Measurements from ENCODE around the gene CERKL.

The CERKL gene

GRCh38 chr2:181670632-181671031 lies 13.7 kb upstream of the CERKL start:
- Histone ChIP-seq H3F3A (ENCODE audit: insufficient read depth, low read length) (no peaks in the 10 kb centered on the region), H3K9ac (ENCODE audit: low read length) (no peak overlapping the region), H4K20me1 (ENCODE audit: insufficient read depth, low read length) (no peaks in the 10 kb centered on the region), H3K27me3 (ENCODE audit: insufficient read depth, low read length) (no peaks in the 10 kb centered on the region), H3K4me3 (ENCODE audit: low read depth, low read length, poor library complexity, severe bottlenecking) (no peak overlapping the region), H3K36me3 (ENCODE audit: insufficient read depth, low read length) (no peaks in the 10 kb centered on the region), H3K79me2 (ENCODE audit: insufficient read depth, low read length) (no peaks in the 10 kb centered on the region), H3K9me3 (ENCODE audit: low read length) (no peaks in the 10 kb centered on the region), H3K9me2 (ENCODE audit: low read depth, low read length) (no peaks in the 10 kb centered on the region), H2AFZ (ENCODE audit: low read length) (no peak overlapping the region), H3K4me2 (ENCODE audit: low read length) (no peak overlapping the region), H3K27ac (ENCODE audit: low read depth, low read length, poor library complexity, severe bottlenecking) (no peak overlapping the region), H3K4me1 (ENCODE audit: insufficient read depth, low read length, severe bottlenecking) (no peaks in the 10 kb centered on the region)
- TF ChIP-seq CTCF (IDR thresholded peaks at IDR 0.05; ENCODE audit: low read length) = no peak
- no peak for TF ChIP-seq EZH2 (IDR thresholded peaks at IDR 0.05; ENCODE audit: borderline replicate concordance, low read length)

- Histone ChIP-seq H3K79me2 (ENCODE audit: insufficient read depth, low read length) (no peaks in the 10 kb centered on the region), H3K4me2 (ENCODE audit: low read length) (no peak overlapping the region), H3K9me3 (ENCODE audit: low read length) (no peaks in the 10 kb centered on the region), H3K27me3 (ENCODE audit: insufficient read depth, low read length) (no peaks in the 10 kb centered on the region), H3K27ac (ENCODE audit: low read depth, low read length, poor library complexity, severe bottlenecking) (no peak overlapping the region), H3K9me2 (ENCODE audit: low read depth, low read length) (no peaks in the 10 kb centered on the region), H2AFZ (ENCODE audit: low read length) (no peak overlapping the region), H4K20me1 (ENCODE audit: insufficient read depth, low read length) (no peaks in the 10 kb centered on the region), H3K4me1 (ENCODE audit: insufficient read depth, low read length, severe bottlenecking) (no peaks in the 10 kb centered on the region), H3K4me3 (ENCODE audit: low read depth, low read length, poor library complexity, severe bottlenecking) (no peak overlapping the region), H3F3A (ENCODE audit: insufficient read depth, low read length) (no peaks in the 10 kb centered on the region), H3K9ac (ENCODE audit: low read length) (no peak overlapping the region), H3K36me3 (ENCODE audit: insufficient read depth, low read length) (no peaks in the 10 kb centered on the region)
- TF ChIP-seq CTCF (IDR thresholded peaks at IDR 0.05; ENCODE audit: low read length) (no peak), EZH2 (IDR thresholded peaks at IDR 0.05; ENCODE audit: borderline replicate concordance, low read length) (no peak)
These were observed 10.3 kb upstream of the CERKL start for GRCh38 chr2:181667234-181667633.

GRCh38 chr2:181662287-181662686 lies 5.4 kb upstream of the CERKL start:
- Histone ChIP-seq H3K79me2 (ENCODE audit: insufficient read depth, low read length) (no peaks in the 10 kb centered on the region), H3K9me3 (ENCODE audit: low read length) (no peaks in the 10 kb centered on the region), H2AFZ (ENCODE audit: low read length) (no peak overlapping the region), H3K36me3 (ENCODE audit: insufficient read depth, low read length) (no peaks in the 10 kb centered on the region), H3K27ac (ENCODE audit: low read depth, low read length, poor library complexity, severe bottlenecking) (no peak overlapping the region), H3K4me2 (ENCODE audit: low read length) (no peak overlapping the region), H3F3A (ENCODE audit: insufficient read depth, low read length) (no peaks in the 10 kb centered on the region), H4K20me1 (ENCODE audit: insufficient read depth, low read length) (no peaks in the 10 kb centered on the region), H3K4me1 (ENCODE audit: insufficient read depth, low read length, severe bottlenecking) (no peaks in the 10 kb centered on the region), H3K9me2 (ENCODE audit: low read depth, low read length) (no peaks in the 10 kb centered on the region), H3K27me3 (ENCODE audit: insufficient read depth, low read length) (0 out of 2 replicates have a peak, but pooled peaks cover 4% of the 10 kb centered on the region), H3K9ac (ENCODE audit: low read length) (no peak overlapping the region), H3K4me3 (ENCODE audit: low read depth, low read length, poor library complexity, severe bottlenecking) (no peak overlapping the region)
- TF ChIP-seq CTCF (IDR thresholded peaks at IDR 0.05; ENCODE audit: low read length) (no peak), EZH2 (IDR thresholded peaks at IDR 0.05; ENCODE audit: borderline replicate concordance, low read length) (no peak)

Measured in OCI-LY1 (cell line).